Nephron progenitor cell (in vitro differentiated cells): Measurements from ENCODE around the gene CELF4.

Experiments used
- DNase-seq: peaks from one replicate; pipeline ENCODE4 v3.0.0; 2021
- H3K27ac Mint-ChIP-seq: 2 replicates; pipeline ENCODE4 v1.8.0; 2021; ENCODE audit warnings: mild to moderate bottlenecking, moderate library complexity, mixed read lengths
- H3K27me3 Mint-ChIP-seq: 2 replicates; pipeline ENCODE4 v1.8.0; 2021; ENCODE audit warnings: mild to moderate bottlenecking, low read depth, mixed read lengths; ENCODE audit not compliant: poor library complexity
- H3K36me3 Mint-ChIP-seq: 2 replicates; pipeline ENCODE4 v1.8.0; 2021; ENCODE audit warnings: low read depth, mixed read lengths
- H3K4me1 Mint-ChIP-seq: 2 replicates; pipeline ENCODE4 v1.8.0; 2021; ENCODE audit warnings: mixed read lengths
- H3K4me3 Mint-ChIP-seq: 2 replicates; pipeline ENCODE4 v1.8.0; 2021; ENCODE audit warnings: mild to moderate bottlenecking, moderate library complexity, mixed read lengths
- H3K9me3 Mint-ChIP-seq: 2 replicates; pipeline ENCODE4 v1.8.0; 2021; ENCODE audit warnings: mild to moderate bottlenecking, moderate library complexity, mixed read lengths
- CTCF ChIP-seq: fragments of 200-600 bp; sonication (generic); IDR thresholded peaks from 2 replicates; pipeline ENCODE4 v1.5.0; 2021; ENCODE audit warnings: antibody characterized with exemption

Gene CELF4

DNA sequence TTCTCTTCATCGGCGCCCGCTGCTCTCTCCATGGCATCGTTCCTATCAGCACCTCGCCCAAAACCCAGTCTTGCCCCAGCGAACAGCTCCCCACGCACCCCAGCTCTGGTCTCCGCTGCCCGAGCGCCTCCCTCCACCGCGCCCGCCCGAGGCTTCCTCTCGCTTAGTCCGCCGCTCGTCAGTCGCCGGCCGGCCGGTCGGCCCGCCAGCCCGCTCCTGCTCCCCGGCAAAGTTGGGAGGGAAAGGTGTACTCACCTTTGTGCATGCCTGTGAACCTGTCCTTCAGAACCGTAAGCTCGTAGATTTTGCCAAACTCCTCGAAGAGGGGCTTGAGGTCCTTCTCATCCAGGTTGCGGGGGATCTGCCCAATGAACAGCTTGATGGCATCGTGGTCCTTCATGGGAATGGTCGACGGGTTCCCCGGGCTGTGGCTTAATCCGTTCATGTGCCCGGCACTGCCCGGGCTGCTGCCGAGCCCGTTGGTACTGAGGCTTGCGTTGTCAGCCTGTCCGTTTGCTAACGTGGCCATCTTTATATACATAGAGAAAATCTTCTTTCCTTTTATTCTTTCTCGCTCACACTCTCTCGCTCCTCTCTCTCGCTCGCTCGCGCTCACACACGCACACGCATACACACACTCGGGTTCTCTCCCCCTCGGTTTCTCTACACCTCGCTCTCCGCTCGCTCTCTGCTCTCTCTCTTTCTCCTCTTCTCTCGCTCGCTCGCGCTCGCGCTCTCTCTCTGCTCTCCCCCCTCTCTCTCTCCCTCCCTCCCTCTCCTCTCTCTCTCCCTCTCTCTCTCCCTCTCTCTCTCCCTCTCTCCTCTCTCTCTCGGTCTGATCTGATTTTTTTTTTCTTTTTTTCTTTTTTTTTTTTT is at the start of gene CELF4:
Gene CELF4 (minus strand): TSS at position 698 of the 876 bp plus-strand sequence.
- Mint-ChIP-seq H3K36me3 (no peaks in the 10 kb centered on the region), H3K9me3 (no peaks in the 10 kb centered on the region), H3K27me3 (peaks cover 100% of the 10 kb centered on the region), H3K4me3 (peak within 1 kb of the TSS; percentile 94), H3K4me1 (peaks cover 17% of the 10 kb centered on the region), H3K27ac (no peak within 1 kb of the TSS)
- DNase-seq = peak; percentile 65
- no peak for TF ChIP-seq CTCF

- Mint-ChIP-seq H3K36me3 (no peaks in the 10 kb centered on the region), H3K4me3 (no peak overlapping the region), H3K4me1 (no peaks in the 10 kb centered on the region), H3K27ac (no peak overlapping the region), H3K9me3 (peaks cover 7% of the 10 kb centered on the region), H3K27me3 (peaks cover 70% of the 10 kb centered on the region)
- no peak for DNase-seq
- TF ChIP-seq CTCF = no peak
Observed at GRCh38 chr18:37613253-37613565, 47.6 kb upstream of the CELF4 start.

GRCh38 chr18:37612524-37613252 is 47.1 kb upstream of the CELF4 start:
- TF ChIP-seq CTCF = no peak
- Mint-ChIP-seq H3K4me1 (no peaks in the 10 kb centered on the region), H3K9me3 (peaks cover 6% of the 10 kb centered on the region), H3K4me3 (no peak overlapping the region), H3K36me3 (no peaks in the 10 kb centered on the region), H3K27ac (no peak overlapping the region), H3K27me3 (peaks cover 74% of the 10 kb centered on the region)
- no peak for DNase-seq

- peaks cover 79% of the 10 kb centered on the region for H3K27me3 Mint-ChIP-seq
- no peak for DNase-seq
- no peaks in the 10 kb centered on the region for H3K9me3 Mint-ChIP-seq
- H3K36me3 Mint-ChIP-seq = no peaks in the 10 kb centered on the region
- TF ChIP-seq CTCF = no peak
- no peak overlapping the region for H3K4me3 Mint-ChIP-seq
- H3K4me1 Mint-ChIP-seq = no peaks in the 10 kb centered on the region
- no peak overlapping the region for H3K27ac Mint-ChIP-seq
Observed at GRCh38 chr18:37611614-37612279, 46.1 kb upstream of the CELF4 start.

- H3K4me1 Mint-ChIP-seq = no peaks in the 10 kb centered on the region
- H3K36me3 Mint-ChIP-seq = no peaks in the 10 kb centered on the region
- peaks cover 78% of the 10 kb centered on the region for H3K27me3 Mint-ChIP-seq
- H3K9me3 Mint-ChIP-seq = peaks cover 11% of the 10 kb centered on the region
- no peak overlapping the region for H3K4me3 Mint-ChIP-seq
- no peak for DNase-seq
- no peak overlapping the region for H3K27ac Mint-ChIP-seq
- no peak for TF ChIP-seq CTCF
Observed at GRCh38 chr18:37608876-37609275, 43.3 kb upstream of the CELF4 start.
